SJSA1 (cell line): Measurements from ENCODE around the gene SPDYE18. TPM values are rescaled to one million over a fixed set of nuclear protein-coding genes. Genes with fewer than 3 reads are reported as not detected.

ENCODE experiments used
- total RNA-seq: library from RNA; depleted of rRNA; stranded (reverse); fragments of >200 nt; shearing (Covaris generic); gene quantifications from 2 replicates; pipeline ENCODE4 v1.2.3, GENCODE V29; 2014; rRNA removed

Gene SPDYE18
- total RNA-seq, 1 experiment from 2014 or later: not detected

Other genes with a start within 250 kb of the SPDYE18 start
- not detected in 2 replicates for gene SPDYE17, start 30.2 kb downstream of the SPDYE18 start, total RNA-seq
- gene CCDC146, start 60.1 kb upstream of the SPDYE18 start, total RNA-seq: 1.9 TPM in 1 of 2 replicates, not detected in the other
- 0.11 TPM in 1 of 2 replicates, not detected in the other for gene FGL2, start 137.3 kb upstream of the SPDYE18 start, total RNA-seq